Thoracic aorta (tissue), 2 donors: Measurements from ENCODE around the gene ADH7. TPM values are rescaled to one million over a fixed set of nuclear protein-coding genes. Genes with fewer than 3 reads are reported as not detected.

ENCODE experiments used
- ATAC-seq: fragments of 150-250 bp; one replicate; pipeline ENCODE4 v1.8.0; 2017; ENCODE audit warnings: low read depth; ENCODE audit not compliant: insufficient number of reproducible peaks, low FRiP score
- DNase-seq: peaks from one replicate; pipeline ENCODE4 v3.0.0-alpha.2; 2020; ENCODE audit warnings: low spot score
- H3K27ac ChIP-seq, 2 donors: fragments of 200-600 bp; sonication (generic); 1 replicate in 1 of 2; 2 replicates in 1 of 2; pipeline ENCODE4 v1.5.1; 2016; ENCODE audit warnings: mild to moderate bottlenecking in 2 of 2, moderate library complexity in 2 of 2
- H3K27me3 ChIP-seq: fragments of 200-600 bp; sonication (generic); replicated peaks from 2 replicates; pipeline ENCODE4 v1.6.0; 2016; ENCODE audit warnings: mild to moderate bottlenecking; ENCODE audit not compliant: insufficient read depth
- H3K36me3 ChIP-seq: fragments of 200-600 bp; sonication (generic); one replicate; pipeline ENCODE4 v1.5.1; 2016
- H3K4me1 ChIP-seq, 2 donors: fragments of 200-600 bp; sonication (generic); 1 replicate in 1 of 2; 2 replicates in 1 of 2; pipeline versions ENCODE4 v1.5.1 to v1.6.0; 2016; ENCODE audit warnings: low read depth in 2 of 2, mild to moderate bottlenecking in 1 of 2; ENCODE audit not compliant: control insufficient read depth in 1 of 2
- H3K4me3 ChIP-seq: fragments of 200-600 bp; sonication (generic); 2 replicates; pipeline ENCODE4 v1.5.1; 2016; ENCODE audit warnings: mild to moderate bottlenecking
- H3K9me3 ChIP-seq: fragments of 200-600 bp; sonication (generic); 2 replicates; pipeline ENCODE4 v1.5.1; 2016
- total RNA-seq, 2 donors: library from RNA; depleted of rRNA; stranded (reverse); fragments of >200 nt; gene quantifications; one replicate each; pipeline versions ENCODE4 v1.1.0 to v1.2.3, GENCODE V29; 2016
- TF ChIP-seq, protein P1 (sequence below): fragments of 200-600 bp; sonication (generic); IDR thresholded peaks from one replicate; pipeline ENCODE4 v1.5.1; 2019; ENCODE audit warnings: antibody characterized with exemption

ADH7 gene
- total RNA-seq, 2 donors from 2014 or later = not detected

- Histone ChIP-seq H3K27ac (peak overlapping the region; percentile 91 to 95), H3K36me3 (no peaks in the 10 kb centered on the region), H3K4me1 (peaks cover 18 to 71% of the 10 kb centered on the region in 2 donors), H3K27me3 (no peaks in the 10 kb centered on the region), H3K4me3 (no peak overlapping the region), H3K9me3 (no peaks in the 10 kb centered on the region)
- peak; percentile 55 for ATAC-seq
- TF ChIP-seq, protein P1, sequence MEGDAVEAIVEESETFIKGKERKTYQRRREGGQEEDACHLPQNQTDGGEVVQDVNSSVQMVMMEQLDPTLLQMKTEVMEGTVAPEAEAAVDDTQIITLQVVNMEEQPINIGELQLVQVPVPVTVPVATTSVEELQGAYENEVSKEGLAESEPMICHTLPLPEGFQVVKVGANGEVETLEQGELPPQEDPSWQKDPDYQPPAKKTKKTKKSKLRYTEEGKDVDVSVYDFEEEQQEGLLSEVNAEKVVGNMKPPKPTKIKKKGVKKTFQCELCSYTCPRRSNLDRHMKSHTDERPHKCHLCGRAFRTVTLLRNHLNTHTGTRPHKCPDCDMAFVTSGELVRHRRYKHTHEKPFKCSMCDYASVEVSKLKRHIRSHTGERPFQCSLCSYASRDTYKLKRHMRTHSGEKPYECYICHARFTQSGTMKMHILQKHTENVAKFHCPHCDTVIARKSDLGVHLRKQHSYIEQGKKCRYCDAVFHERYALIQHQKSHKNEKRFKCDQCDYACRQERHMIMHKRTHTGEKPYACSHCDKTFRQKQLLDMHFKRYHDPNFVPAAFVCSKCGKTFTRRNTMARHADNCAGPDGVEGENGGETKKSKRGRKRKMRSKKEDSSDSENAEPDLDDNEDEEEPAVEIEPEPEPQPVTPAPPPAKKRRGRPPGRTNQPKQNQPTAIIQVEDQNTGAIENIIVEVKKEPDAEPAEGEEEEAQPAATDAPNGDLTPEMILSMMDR = no peak
- no peak for DNase-seq
Measured at GRCh38 chr4:99403380-99404184, 31.6 kb downstream of the ADH7 start.

DNA sequence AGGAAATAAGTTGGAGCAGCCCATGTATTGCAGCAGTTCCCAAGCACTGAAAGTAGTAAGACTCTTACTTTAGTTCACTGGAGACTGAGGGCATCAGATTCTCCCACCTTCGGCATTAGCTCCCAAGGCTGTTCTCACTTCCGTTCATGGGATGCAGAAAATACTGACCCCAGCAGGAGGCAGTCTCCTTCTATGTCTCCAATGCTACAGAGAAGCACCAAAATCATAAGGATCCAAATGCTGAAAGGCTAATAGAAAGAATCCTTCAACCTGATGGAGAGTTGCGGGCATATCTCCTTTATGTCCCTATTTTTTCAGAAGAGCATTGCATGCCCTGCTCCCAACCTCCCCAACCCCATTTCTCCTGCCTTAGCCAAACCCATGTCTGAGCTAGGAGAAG, 32.4 kb downstream of the ADH7 start:
- no peaks in the 10 kb centered on the region for H3K9me3 ChIP-seq
- H3K36me3 ChIP-seq = no peaks in the 10 kb centered on the region
- peak overlapping the region; percentile 91 to 95 for H3K27ac ChIP-seq
- no peaks in the 10 kb centered on the region for H3K27me3 ChIP-seq
- TF ChIP-seq, protein P1 = no peak
- no peak overlapping the region for H3K4me3 ChIP-seq
- no peak for ATAC-seq
- DNase-seq = no peak
- peaks cover 16 to 63% of the 10 kb centered on the region in 2 donors for H3K4me1 ChIP-seq

GRCh38 chr4:99400831-99401230, 34.3 kb downstream of the ADH7 start:
- TF ChIP-seq, protein P1 = no peak
- H3K27ac ChIP-seq = peak overlapping the region; percentile 91 to 95
- peaks cover 20 to 64% of the 10 kb centered on the region in 2 donors for H3K4me1 ChIP-seq
- no peak overlapping the region for H3K4me3 ChIP-seq
- no peaks in the 10 kb centered on the region for H3K36me3 ChIP-seq
- DNase-seq (no peak), ATAC-seq (no peak)
- H3K9me3 ChIP-seq = no peaks in the 10 kb centered on the region
- H3K27me3 ChIP-seq = no peaks in the 10 kb centered on the region

GRCh38 chr4:99399017-99399416, 36.1 kb downstream of the ADH7 start:
- DNase-seq (no peak), ATAC-seq (no peak)
- no peak overlapping the region for H3K4me3 ChIP-seq
- H3K36me3 ChIP-seq = no peaks in the 10 kb centered on the region
- no peaks in the 10 kb centered on the region for H3K27me3 ChIP-seq
- TF ChIP-seq, protein P1 = no peak
- no peaks in the 10 kb centered on the region for H3K9me3 ChIP-seq
- peaks cover 23 to 61% of the 10 kb centered on the region in 2 donors for H3K4me1 ChIP-seq
- H3K27ac ChIP-seq = peak overlapping the region; percentile 27 to 95

- TF ChIP-seq, protein P1 = no peak
- peaks cover 14 to 33% of the 10 kb centered on the region in 2 donors for H3K4me1 ChIP-seq
- no peak for DNase-seq
- peaks cover 3% of the 10 kb centered on the region for H3K9me3 ChIP-seq
- H3K27me3 ChIP-seq = no peaks in the 10 kb centered on the region
- H3K27ac ChIP-seq = peak overlapping the region; percentile 90 to 93
- H3K36me3 ChIP-seq = no peaks in the 10 kb centered on the region
- H3K4me3 ChIP-seq = no peak overlapping the region
- ATAC-seq = peak; percentile 72
Measured at GRCh38 chr4:99395595-99396364, 39.4 kb downstream of the ADH7 start.
